Renal cortex interstitium (tissue), 11 donors: ENCODE results near the gene EVX2. TPM values are rescaled to one million over a fixed set of nuclear protein-coding genes. Genes with fewer than 3 reads are reported as not detected.

ENCODE experiments used
- DNase-seq, 11 donors: peaks; one replicate each; pipeline ENCODE4 v3.0.0-alpha.2; 2013; ENCODE audit warnings: low read depth in 9 of 11, low spot score in 4 of 11; ENCODE audit errors: extremely low read depth in 1 of 11
- polyA plus RNA-seq, 3 donors: library from polyadenylated mRNA; unstranded; fragments of 120-200 nt; gene quantifications; one replicate each; pipeline ENCODE4 v1.2.1, GENCODE V29; 2013; ENCODE audit not compliant: insufficient read length in 3 of 3

Gene EVX2
- polyA plus RNA-seq, 3 donors: not detected

DNA sequence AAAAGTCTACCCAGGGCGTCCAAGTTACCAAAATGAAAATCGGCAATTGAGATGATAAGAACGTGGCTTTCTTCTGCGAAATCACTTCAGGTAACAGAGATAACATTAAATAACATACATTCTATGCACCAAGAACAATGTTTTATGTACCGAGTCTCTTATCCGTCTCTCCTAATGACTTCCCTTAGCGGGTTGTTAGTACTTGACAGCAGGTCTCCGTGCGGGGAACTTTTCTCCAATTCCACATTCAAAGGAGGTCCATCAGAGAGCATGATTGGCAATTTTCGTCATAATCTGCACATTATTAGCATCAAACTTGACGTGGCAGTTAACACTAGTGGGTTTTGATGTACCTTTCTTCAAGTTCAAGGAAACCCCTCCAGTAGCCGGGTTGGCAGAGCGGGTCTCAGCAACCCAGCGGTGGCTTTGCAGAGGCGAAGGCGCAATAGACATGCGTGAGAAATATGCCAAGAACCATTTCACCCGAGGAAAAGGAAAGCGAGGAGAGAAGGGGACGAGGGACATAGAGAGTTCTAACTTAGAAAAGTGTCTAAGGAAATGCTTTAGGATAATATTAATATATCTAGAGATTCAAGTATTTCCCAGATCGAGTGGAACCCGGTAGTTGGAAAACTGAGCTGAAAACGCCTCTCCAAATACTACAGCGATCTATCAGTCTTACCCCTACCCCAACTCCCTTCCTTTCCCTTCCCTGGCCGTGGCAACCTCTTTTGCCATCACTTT, 5.0 kb downstream of the EVX2 start:
- no peak for DNase-seq

DNA sequence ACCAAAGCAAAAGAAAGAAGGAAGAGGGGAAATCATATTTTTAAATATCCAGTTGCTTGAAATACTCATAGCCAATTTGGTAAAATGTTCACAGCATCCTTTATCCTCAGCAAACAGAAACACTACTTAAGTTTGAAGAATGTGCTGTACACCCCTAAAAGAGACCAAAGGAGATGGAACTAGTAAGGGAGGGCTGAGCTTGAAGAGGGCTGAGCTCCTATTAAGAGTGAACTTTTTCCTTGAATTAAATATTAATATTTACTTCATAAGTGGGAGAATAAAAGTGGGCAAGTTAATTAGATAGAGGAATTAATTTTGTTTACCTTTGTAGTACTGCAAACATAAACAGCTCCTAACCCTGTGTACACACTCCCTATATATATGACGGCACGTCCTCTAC, 7.0 kb downstream of the EVX2 start:
- DNase-seq: no peak

DNA sequence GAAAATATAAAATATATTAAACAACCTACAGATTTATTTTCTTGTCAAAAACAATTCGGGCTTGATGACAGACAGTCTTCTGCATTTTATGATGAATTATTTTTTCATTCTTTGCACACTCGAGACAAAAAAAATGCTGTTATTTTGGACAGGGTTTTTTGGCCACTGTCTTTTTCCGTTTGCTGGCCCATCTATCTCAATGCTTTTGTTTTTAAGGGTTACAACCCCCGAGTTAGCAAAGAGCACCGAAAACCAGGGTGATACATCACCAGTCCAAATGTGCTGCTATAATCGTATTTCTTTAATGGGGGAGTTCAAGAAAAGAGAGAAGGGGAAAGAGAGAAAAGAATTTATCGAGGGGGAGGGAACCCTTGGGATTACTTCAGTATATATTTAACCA, 7.7 kb downstream of the EVX2 start:
- no peak for DNase-seq

DNA sequence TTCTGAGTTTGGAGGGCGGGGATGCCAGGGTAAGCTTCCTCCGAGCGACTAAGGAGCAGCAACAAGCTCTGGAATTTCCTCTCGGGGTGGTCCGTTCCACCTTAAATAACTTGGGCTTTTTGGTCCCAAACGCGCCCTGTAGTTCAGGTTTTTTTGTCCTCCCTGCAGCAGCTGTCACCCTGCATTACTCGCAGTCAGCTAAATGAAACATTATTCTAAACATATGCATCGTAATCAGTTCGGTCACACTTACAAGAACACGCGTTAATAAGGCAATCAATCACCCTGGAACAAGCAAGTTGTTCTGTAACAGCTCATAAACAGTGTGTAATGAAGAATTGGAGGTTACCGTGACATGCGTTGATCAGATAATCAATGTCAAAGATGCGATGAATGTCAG, 8.3 kb downstream of the EVX2 start:
- DNase-seq: peak in 1 of 11 donors; percentile 38

DNA sequence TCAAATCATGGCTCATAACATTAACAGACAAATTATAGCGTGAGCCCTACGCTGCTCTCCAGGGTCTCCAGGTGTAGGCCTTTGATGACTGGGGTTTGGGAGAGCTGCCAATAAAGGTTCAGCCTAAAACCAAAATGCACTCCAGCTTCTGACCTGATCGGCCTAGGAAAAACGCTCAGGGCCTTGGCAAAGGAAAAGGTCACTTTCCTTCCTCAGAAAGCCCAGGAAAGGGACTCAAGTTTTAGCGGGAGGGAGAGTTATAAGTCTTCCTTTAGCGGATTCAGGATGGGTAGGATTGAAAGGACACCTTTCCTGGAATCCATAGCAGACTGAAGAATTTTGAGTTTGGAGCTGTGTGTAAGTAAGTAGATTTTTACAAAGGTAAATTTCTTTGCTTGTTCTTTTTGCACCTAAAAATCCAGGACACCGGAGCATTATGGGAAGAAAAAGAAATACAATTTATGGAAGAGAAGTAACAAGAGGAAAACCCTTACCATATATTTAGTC, 8.8 kb downstream of the EVX2 start:
- DNase-seq: no peak

DNA sequence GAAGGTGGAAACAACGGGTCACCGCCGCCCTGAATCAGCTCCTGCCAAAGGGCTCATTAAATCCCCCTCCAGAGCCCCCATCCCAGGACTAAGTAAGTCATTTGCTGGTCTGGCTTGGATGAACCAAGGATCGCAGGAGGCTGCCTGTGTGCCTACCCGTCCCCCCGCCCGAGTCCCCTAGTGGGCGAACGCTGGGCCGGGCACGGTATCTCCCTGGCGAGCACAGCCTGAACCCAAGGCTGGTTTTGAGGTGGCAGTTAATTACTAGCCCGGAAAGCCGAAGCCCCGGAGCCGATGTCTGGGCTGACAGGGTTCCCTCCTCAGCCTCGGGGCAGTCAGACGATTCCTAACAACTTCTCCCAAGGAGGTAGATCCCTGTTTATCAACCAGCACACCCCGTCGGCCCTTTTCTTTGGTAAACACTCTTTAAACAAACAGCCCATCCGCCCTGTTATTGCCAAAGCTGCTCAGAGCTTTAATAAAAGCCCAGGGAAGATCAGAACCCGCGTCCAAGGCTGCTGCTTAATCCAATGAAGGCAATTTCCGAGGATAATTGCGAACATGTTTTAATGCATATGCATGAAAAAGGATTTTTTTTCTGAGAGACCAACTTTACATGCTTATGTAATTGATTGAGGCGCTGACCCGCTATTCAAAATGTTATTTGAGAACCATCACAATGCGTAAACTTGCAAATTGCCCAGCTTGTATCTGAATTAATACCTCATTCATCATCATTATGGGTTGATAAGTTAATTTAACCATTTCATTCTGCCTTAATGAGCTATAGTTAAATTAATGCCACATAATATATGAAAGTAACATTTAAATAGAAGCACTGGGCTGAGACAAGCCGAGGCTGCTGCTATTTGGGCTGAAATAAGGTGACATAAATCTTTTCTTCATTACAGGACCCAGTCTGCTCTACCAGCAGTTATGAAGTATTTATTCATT, 10.5 kb downstream of the EVX2 start:
- DNase-seq: no peak

DNA sequence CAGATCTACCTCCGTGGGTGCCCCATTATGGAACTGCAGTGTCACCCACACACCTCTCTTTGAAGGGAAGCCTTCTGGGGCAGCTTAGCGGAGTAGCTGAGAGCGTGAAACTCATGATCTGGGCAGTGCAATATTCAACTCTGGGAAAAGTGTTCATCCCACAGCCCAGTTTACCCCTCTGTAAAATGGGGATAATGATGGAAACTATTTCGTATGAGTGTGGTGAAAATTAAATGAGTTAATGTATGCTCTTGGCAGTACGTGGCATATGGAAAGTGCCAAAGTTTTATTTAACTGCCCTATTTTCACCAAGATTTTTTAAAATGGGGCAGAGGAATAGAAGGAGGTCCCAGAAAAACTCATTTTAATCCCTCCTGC, 11.5 kb downstream of the EVX2 start:
- no peak for DNase-seq

DNA sequence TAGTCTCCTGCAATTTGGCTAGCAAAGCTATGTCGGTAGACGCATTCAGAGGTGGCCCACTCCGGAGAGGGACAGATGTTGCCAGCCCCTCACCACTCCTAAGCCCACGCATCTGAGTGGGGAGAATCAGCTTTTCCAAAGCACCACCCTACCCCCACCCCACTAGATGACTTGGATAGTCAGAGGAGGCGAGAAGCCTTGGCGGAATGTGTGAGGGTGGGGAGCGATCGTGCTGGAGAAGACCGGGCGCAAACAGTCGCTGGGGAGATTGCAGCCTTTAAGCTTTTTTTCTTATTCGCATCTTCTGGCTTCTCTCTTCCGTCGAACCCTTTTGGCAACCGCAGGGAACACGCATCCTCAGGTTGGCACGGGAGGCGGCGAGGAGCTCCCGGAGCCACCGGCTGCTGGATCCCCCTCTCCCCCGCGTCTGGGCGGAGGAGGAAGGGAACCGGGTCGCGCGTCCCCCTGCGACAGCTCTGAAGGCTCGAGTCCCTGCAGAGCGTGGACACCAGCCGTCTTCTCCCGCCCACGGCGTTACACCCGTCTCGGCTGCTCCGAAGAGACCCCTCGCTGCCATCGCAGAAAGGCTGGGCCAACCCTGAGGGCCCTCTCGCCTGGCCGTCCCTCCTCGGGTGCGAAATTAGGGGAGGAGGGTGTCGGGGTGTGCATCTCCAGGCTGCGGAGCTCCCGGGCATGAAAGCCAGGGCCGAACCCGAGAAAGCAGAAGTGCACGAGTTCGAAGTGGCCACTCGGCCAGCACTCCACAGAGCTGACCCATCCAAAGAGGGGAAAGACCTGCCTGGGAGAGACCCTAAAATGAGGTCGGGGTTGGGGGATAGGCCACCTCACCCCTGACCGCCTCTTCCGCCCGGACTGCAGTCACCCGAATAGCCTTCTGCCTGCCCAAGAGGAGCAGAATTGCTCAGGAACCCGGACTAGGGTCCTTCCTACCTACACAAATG, 12.2 kb downstream of the EVX2 start:
- no peak for DNase-seq

DNA sequence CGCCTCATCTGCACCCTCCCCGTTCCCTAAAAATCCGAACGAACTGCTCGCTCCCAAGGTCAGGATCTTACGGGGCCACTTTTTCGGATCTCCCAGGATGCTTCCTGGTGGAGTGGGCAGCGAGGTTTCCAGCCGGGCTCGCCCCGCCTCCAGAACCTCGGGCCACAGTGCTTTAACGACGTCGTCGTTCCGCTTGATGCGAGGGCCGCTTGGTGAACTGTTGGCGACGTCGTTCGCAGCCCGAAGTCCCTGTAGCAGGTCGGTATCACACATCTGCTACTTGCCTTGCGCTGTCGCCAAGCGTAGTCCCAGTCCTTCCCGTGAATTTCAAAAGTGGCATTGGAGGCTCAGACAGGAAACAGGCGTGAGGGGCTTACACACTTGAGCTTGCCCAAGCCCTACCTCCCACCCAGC, 15.3 kb downstream of the EVX2 start:
- no peak for DNase-seq

DNA sequence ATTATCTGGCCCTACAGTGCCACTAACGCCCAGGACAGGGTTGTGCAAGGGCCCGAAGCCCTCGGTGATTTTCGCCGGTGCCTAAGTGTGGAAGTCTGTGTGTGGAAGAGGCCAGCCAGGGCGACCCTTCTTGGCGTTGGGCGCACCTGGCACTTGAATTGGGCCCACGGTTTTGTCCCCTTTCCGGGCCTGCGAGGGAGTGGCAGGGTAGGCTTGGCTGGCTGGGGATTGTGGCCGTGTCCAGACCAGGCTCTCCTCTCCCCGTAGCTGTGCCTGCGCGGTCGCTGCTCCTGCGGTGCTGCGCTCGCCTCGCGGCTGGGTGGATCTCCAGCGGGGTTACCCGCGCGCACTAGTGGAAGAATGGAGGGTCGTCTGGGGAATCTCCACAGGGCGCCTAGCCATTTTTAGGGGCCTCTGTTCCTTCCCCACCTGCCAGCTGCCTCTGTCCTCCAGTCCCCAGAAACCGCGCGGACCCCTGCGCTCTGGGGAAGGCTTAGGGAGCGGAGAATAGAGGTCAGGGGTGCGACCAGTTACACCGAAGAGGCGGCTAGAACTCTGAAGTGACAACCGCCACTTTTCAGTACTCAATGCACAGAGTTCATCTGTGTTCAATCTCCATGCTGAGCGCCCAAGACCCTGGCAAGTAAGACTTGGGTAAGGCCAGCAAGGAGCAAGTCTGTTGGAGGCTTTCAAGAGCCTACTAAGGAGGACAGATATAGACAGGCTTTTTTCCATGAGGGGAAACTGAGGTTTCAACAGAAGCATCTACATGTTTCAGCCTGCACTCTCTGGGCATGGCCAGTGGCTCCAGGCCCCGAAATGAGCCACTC, 16.0 kb downstream of the EVX2 start:
- no peak for DNase-seq

DNA sequence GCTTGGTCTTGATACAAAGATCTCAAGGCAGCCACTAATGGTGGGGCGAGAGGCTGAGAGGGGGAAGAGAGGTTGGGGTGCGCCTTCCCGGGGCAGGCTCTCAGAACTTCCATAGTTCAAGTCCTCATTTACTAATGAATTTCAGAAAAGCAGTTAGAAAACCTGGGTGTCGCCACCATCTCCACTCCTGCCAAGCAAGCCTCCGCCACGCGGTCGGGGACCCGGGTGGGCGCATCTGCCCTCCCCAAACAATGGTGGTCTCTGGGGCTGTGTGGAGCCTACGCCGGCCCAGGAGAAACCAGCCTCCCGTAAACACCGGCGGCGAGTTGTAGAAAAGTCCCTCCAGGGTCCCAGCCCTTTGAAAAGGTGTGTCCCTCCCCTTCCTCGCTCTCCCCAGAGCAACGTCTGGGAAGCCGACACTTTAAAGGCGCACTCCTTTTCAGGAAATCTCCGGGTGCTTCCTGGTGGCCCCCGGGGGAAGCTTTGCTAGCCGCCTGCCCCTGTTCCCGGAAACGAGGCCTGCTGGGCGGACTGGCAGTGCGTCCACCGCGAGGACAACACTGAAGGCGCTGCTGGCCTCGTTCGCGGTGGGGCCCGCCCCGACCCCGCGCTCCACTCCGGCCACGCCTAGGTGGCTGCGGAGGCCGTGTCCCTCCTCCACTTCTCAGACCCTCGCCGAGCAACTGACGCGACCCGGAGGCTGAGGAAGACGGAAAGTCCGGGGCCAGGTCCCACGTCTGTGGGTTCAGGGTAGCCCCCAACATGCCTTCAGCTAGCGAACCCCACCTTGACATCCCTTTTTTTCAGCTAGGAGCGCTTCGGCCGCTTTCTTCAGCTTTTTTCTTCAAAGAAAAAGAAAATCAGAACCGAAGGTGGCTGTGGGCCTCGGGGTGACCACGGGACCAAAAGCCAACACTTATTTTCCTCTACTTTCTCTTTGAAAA, 16.8 kb downstream of the EVX2 start:
- no peak for DNase-seq

DNA sequence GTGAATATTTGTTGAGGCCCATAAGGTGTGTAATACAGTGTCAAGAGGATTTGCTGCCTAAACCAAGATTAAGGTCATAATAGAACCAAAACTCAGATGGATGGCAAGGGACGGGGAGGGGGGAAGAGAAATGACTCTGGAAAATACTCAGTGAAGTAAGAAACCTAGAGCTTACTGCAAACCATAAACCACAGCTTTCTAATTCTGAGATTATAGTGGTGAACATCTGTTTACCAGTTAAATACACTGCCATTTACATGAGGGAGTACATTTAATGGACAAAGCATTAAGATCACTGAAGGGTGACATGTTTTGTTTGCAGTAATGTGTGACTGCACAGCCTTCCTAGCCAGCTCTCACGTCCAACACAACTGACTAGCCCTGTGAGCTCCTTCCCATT, 19.8 kb downstream of the EVX2 start:
- DNase-seq: no peak

DNA sequence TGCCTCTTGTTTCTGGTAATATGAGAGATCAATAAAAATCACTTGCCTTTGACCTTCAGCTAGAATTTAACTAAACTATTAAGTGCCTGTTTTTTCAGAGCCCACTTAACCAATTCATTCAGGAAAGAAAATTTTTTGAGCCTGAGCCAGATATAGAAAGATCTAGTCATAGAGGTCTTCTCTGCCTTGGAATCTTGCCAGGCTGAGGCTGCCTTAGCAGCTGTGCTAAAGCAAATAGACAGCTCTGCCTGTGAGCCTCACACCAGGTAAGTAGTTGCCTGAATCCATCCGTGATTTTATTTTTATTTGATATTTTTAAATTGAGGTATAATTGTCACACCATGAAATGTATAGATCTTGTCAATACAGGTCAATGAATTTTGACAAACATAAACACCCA, 27.4 kb downstream of the EVX2 start:
- DNase-seq: no peak

DNA sequence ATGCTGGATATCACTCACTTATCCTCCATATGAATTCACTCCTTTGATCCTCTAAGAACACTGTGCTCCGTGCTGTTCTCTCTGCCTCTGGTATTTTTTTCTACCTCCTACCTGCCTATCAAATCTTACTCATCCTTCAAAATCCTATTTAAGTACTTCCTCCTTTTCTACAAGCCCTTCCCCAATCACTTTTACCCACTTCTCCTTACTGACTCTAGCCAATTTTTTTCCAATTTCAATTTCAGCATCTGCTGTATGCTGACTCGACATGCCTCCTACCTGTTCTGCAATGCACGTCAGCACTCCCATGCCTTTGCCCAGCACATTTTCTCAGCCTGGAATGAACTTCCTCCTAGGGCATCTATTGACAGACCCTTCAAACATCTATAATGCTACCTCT, 44.4 kb downstream of the EVX2 start:
- no peak for DNase-seq

DNA sequence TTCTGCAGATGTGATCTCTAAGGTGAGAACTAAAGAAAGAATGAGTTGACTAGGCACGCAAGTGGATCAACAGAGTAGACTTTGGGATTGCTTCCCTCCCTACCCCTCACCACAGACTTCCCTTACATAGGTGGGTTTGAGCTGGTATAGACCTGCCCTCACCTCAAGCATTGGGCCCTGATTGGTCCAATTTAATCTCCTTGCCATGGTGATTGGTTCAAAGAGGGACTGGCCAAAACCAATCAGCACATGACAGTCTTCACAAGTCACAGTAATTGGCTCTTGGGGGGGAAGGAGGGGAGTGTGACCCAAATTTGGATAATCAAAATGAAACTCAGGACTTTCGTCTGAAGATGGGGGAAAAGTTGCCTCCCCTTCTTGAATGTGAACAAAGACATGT, 45.1 kb downstream of the EVX2 start:
- no peak for DNase-seq

DNA sequence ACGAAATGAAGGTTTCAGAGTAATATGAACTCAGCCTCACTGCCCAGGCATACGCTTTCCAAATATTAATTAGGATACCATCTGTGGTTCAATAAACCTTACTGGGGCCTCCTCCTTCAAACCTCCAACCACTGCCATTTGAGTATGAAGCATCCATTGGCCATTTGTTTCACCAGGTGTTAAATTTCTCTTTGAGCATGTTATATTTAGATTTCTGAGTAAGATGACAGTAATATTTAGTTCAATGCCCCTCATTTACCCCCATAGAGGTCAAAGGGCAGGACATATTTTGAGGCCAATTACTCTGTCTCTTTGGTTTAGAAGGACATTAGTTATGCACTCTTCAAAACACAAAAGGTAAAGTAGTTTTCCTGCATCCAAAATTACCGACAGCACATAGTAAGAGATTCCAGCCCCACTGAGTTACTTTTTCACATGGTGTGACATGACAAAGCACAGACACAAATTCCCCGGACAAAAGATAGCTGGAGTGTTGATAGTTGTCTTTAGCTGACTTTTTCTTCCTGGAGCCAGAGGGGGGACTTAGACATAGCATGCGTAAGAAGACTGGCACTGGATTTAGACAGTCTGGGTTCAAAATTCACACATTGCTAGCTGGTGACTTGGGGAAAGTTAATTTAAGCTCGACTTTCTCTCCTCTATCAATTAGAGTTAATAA, 48.6 kb downstream of the EVX2 start:
- DNase-seq: no peak

DNA sequence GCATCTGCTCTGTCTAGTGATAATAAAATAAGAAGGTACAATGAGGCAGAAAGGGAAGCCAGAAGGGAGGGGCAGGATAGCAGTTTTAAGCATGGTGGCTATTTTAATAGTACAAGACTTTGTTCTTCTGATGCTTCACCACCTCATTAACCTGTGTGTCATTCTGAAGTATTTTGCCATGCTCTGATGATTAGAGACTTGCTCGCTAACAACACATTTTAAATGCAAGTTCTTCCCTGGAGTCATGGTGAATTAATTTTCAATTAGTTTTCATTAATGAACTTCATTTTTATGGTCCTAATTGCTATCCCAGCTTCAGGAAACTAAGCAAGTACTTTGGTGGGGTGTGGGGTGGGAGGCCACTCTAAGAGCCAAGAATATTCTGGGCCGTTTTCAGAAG, 56.0 kb downstream of the EVX2 start:
- peak in 1 of 11 donors; percentile 3 for DNase-seq
